Heart left ventricle (tissue), 13 donors: ENCODE measurements around the gene DNMT3A.

Source experiments
- POLR2A ChIP-seq, 2 donors: fragments of 450-650 bp; IDR thresholded peaks; one replicate each; pipeline ENCODE4 v1.6.1; 2017; ENCODE audit warnings: antibody characterized with exemption in 2 of 2, mild to moderate bottlenecking in 2 of 2, moderate library complexity in 2 of 2
- TF ChIP-seq, protein P1 (sequence below), 12 donors: fragments of 200-600 bp; sonication (generic) in 4 of 12; IDR thresholded peaks; one replicate each; pipeline versions ENCODE4 v1.5.0 to v1.8.0; 2018 to 2022; ENCODE audit warnings: antibody characterized with exemption in 12 of 12, mild to moderate bottlenecking in 5 of 12
- donor health status: ischemic (EF 13 %, LVEDD 7.1; RV severe dilation, severe dysfunction).
- donor health status: DM: no; HTN: yes; CAD: no.
- donor health status: DM: no; HTN: no; CAD: no.
- donor health status: ischemic (EF 25% LVEDD 6.9; RV normal size, moderate dysfunction).
- donor health status: ischemic (EF 25% LVEDD 5.7; RV mildly dilated, moderate dysfunction).
- donor health status: ischemic (EF 35%, LVEDD 5.7; RV mildly dilated, moderate dysfunction).
- donor health status: nonischemic (EF 11% LVEDD 7.7; RV severe dilation, severe dysfunction).
- donor health status: DM: yes; HTN: yes; CAD: no.
- donor health status: PGD.
- donor health status: ischemic (EF 29% LVEDD 5.4; RV normal size, mild dysfunction).
- donor health status: nonischemic (EF 23%, LVEDD 6.1; RV moderate dilation, normal function).

DNA sequence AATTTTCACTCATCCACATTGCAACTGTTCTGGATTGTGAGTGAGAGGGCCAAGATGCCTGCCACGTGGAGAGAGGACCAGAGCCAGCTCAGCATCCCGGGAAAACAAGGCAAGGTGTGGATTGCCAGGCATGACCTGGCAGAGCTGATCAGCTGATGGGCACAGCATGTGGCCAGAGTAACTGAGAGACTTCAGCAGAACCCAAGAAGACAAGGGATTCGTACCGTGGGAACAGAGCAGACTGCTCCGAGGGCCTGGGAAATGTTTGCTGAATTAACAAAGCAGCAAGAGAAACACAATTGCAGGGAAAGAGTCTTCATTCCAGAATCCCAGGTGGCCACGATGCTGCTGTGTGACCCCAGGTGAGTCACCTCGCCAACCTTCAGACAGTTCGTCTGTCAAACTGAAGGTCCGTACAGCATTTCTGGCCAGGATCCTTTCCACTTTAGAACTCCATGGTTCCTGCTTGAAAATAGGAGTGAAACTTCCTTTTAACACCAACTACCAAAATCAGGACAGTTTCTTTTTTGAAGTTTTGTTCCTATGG is 147.1 kb downstream of the DNMT3A start:
- TF ChIP-seq, protein P1, sequence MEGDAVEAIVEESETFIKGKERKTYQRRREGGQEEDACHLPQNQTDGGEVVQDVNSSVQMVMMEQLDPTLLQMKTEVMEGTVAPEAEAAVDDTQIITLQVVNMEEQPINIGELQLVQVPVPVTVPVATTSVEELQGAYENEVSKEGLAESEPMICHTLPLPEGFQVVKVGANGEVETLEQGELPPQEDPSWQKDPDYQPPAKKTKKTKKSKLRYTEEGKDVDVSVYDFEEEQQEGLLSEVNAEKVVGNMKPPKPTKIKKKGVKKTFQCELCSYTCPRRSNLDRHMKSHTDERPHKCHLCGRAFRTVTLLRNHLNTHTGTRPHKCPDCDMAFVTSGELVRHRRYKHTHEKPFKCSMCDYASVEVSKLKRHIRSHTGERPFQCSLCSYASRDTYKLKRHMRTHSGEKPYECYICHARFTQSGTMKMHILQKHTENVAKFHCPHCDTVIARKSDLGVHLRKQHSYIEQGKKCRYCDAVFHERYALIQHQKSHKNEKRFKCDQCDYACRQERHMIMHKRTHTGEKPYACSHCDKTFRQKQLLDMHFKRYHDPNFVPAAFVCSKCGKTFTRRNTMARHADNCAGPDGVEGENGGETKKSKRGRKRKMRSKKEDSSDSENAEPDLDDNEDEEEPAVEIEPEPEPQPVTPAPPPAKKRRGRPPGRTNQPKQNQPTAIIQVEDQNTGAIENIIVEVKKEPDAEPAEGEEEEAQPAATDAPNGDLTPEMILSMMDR (IDR thresholded peaks at IDR 0.05): no peak
- no peak for TF ChIP-seq POLR2A (IDR thresholded peaks at IDR 0.05)
